ENCODE data around the gene GALNT17.

GRCh38 chr7:71285571-71286145 lies 153.7 kb downstream of the GALNT17 start:
- TF ChIP-seq POLR2A (IDR thresholded peaks at IDR 0.05; ENCODE audit: low read length) (no peak), GATA1 (IDR thresholded peaks at IDR 0.05; ENCODE audit: low read depth, low read length) (no peak)

Data from erythroblast (primary cell).